Astrocyte (in vitro differentiated cells and primary cell): ENCODE data around the gene GALNS. TPM values are rescaled to one million over a fixed set of nuclear protein-coding genes. Genes with fewer than 3 reads are reported as not detected.

Experiments used
- DNase-seq: peaks from one replicate; pipeline ENCODE4 v3.0.0-alpha.2; 2010; ENCODE audit warnings: low read depth
- FAIRE-seq: peaks from 2 replicates; lab custom pipeline; 2011; peaks lifted over from hg19 to GRCh38; lab: Jason Lieb, UNC
- H2AFZ ChIP-seq: 2 replicates; pipeline ENCODE4 v1.6.0; 2012; ENCODE audit warnings: low read depth, low read length, inconsistent platforms
- H3K27ac ChIP-seq: 2 replicates; pipeline ENCODE4 v1.5.1; 2011; ENCODE audit warnings: low read depth, low read length, inconsistent platforms
- H3K27me3 ChIP-seq: 2 replicates; pipeline ENCODE4 v1.6.0; 2011; ENCODE audit warnings: low read length, inconsistent platforms; ENCODE audit not compliant: insufficient read depth
- H3K36me3 ChIP-seq: 2 replicates; pipeline ENCODE4 v1.5.1; 2011; ENCODE audit warnings: low read length, inconsistent platforms; ENCODE audit not compliant: insufficient read depth
- H3K4me1 ChIP-seq: 2 replicates; pipeline ENCODE4 v1.5.1; 2011; ENCODE audit warnings: low read length, inconsistent platforms; ENCODE audit not compliant: insufficient read depth
- H3K4me2 ChIP-seq: 2 replicates; pipeline ENCODE4 v1.6.0; 2012; ENCODE audit warnings: low read length, inconsistent platforms
- H3K4me3 ChIP-seq: 2 replicates; pipeline ENCODE4 v1.5.1; 2011; ENCODE audit warnings: low read depth, mild to moderate bottlenecking, low read length, inconsistent platforms; ENCODE audit not compliant: insufficient read depth
- H3K79me2 ChIP-seq: 2 replicates; pipeline ENCODE4 v1.6.0; 2012; ENCODE audit warnings: mild to moderate bottlenecking, low read length, inconsistent platforms; ENCODE audit not compliant: insufficient read depth
- H3K9ac ChIP-seq: 2 replicates; pipeline ENCODE4 v1.6.0; 2012; ENCODE audit warnings: mild to moderate bottlenecking, low read length, inconsistent platforms
- H3K9me3 ChIP-seq: 2 replicates; pipeline ENCODE4 v1.5.1; 2012; ENCODE audit warnings: low read depth, mild to moderate bottlenecking, low read length, inconsistent platforms; ENCODE audit not compliant: insufficient read depth
- H4K20me1 ChIP-seq: 2 replicates; pipeline ENCODE4 v1.6.0; 2012; ENCODE audit warnings: low read length, inconsistent platforms; ENCODE audit not compliant: insufficient read depth
- H3K27ac Mint-ChIP-seq: one replicate; pipeline ENCODE4 v1.8.0; 2021; ENCODE audit warnings: mild to moderate bottlenecking, mixed read lengths; ENCODE audit not compliant: unreplicated experiment
- H3K27me3 Mint-ChIP-seq: one replicate; pipeline ENCODE4 v1.8.0; 2021; ENCODE audit warnings: low read depth, mixed read lengths; ENCODE audit not compliant: unreplicated experiment
- H3K36me3 Mint-ChIP-seq: one replicate; pipeline ENCODE4 v1.8.0; 2021; ENCODE audit warnings: low read depth, mixed read lengths; ENCODE audit not compliant: unreplicated experiment
- H3K4me1 Mint-ChIP-seq: one replicate; pipeline ENCODE4 v1.8.0; 2021; ENCODE audit warnings: low read depth, mixed read lengths; ENCODE audit not compliant: unreplicated experiment
- H3K4me3 Mint-ChIP-seq: one replicate; pipeline ENCODE4 v1.8.0; 2021; ENCODE audit warnings: mild to moderate bottlenecking, moderate library complexity, mixed read lengths; ENCODE audit not compliant: unreplicated experiment
- H3K9me3 Mint-ChIP-seq: one replicate; pipeline ENCODE4 v1.8.0; 2021; ENCODE audit warnings: mild to moderate bottlenecking, mixed read lengths; ENCODE audit not compliant: unreplicated experiment
- CTCF ChIP-seq: IDR thresholded peaks from 2 replicates; pipeline ENCODE4 v1.5.1; 2011; ENCODE audit warnings: low read depth, mild to moderate bottlenecking, inconsistent platforms, low read length, moderate library complexity; ENCODE audit not compliant: insufficient read depth
- EZH2 ChIP-seq: IDR thresholded peaks from 2 replicates; pipeline ENCODE4 v1.6.1; 2012; ENCODE audit warnings: mild to moderate bottlenecking, low read length, inconsistent platforms; ENCODE audit not compliant: insufficient read depth
- total RNA-seq: library from RNA; stranded (reverse); gene quantifications from 2 replicates; pipeline ENCODE4 v1.2.1, GENCODE V29; 2021

Gene GALNS
- total RNA-seq, 1 donor from 2014 or later = 31.7 TPM

- Mint-ChIP-seq H3K4me1 (peaks cover 2% of the 10 kb centered on the region), H3K9me3 (no peaks in the 10 kb centered on the region), H3K4me3 (peak overlapping the region; percentile 89), H3K27ac (no peak overlapping the region), H3K36me3 (peaks cover 2% of the 10 kb centered on the region), H3K27me3 (no peaks in the 10 kb centered on the region)
- Histone ChIP-seq H3K36me3 (peaks cover 3% of the 10 kb centered on the region), H3K4me1 (peaks cover 24% of the 10 kb centered on the region), H3K4me3 (no peak overlapping the region), H4K20me1 (peaks cover 38% of the 10 kb centered on the region), H3K4me2 (peak overlapping the region; percentile 98), H2AFZ (no peak overlapping the region), H3K27me3 (no peaks in the 10 kb centered on the region), H3K27ac (no peak overlapping the region), H3K9me3 (no peaks in the 10 kb centered on the region), H3K9ac (peak overlapping the region; percentile 83), H3K79me2 (peaks cover 43% of the 10 kb centered on the region)
- no peak for FAIRE-seq
- no peak for TF ChIP-seq EZH2
- TF ChIP-seq CTCF = no peak
- DNase-seq = no peak
These were observed 47.0 kb downstream of the GALNS start for GRCh38 chr16:88809676-88810165.

GRCh38 chr16:88809068-88809675 lies 47.6 kb downstream of the GALNS start:
- no peak for FAIRE-seq
- H3K4me3 Mint-ChIP-seq = no peak overlapping the region
- H3K4me2 ChIP-seq = no peak overlapping the region

More at GRCh38 chr16:88809068-88809675, 47.6 kb downstream of the GALNS start:
- no peaks in the 10 kb centered on the region for H3K27me3 ChIP-seq
- Mint-ChIP-seq H3K4me1 (peaks cover 2% of the 10 kb centered on the region), H3K27ac (no peak overlapping the region), H3K36me3 (peaks cover 2% of the 10 kb centered on the region), H3K27me3 (no peaks in the 10 kb centered on the region), H3K9me3 (no peaks in the 10 kb centered on the region)
- H3K36me3 ChIP-seq = peaks cover 3% of the 10 kb centered on the region
- H2AFZ ChIP-seq = no peak overlapping the region
- peaks cover 48% of the 10 kb centered on the region for H3K79me2 ChIP-seq
- peaks cover 28% of the 10 kb centered on the region for H3K4me1 ChIP-seq
- no peak overlapping the region for H3K27ac ChIP-seq
- DNase-seq = no peak
- H3K4me3 ChIP-seq = no peak overlapping the region
- peaks cover 39% of the 10 kb centered on the region for H4K20me1 ChIP-seq
- no peak overlapping the region for H3K9ac ChIP-seq
- H3K9me3 ChIP-seq = no peaks in the 10 kb centered on the region
- TF ChIP-seq EZH2 = no peak
- TF ChIP-seq CTCF = no peak
